Measurements from ENCODE around the gene TNNT1.

- TF ChIP-seq POLR2A (IDR thresholded peaks at IDR 0.05; ENCODE audit: low read length): no peak
- no peak for TF ChIP-seq GATA1 (IDR thresholded peaks at IDR 0.05; ENCODE audit: low read depth, low read length)
These were observed 11.1 kb downstream of the TNNT1 start for GRCh38 chr19:55137915-55138314.
